Measurements from ENCODE around the gene SIGLEC5. TPM values are rescaled to one million over a fixed set of nuclear protein-coding genes. Genes with fewer than 3 reads are reported as not detected.
"Not testable (repeated sequence)": the region's sequence is repeated elsewhere in the genome, so short reads cannot be mapped to it uniquely, and the experiment has no call there.

Gene SIGLEC5
- total and polyA plus RNA-seq, 2 donors (not counting 3 experiments of a cell fraction or from before 2014, with no cell fraction given): not detected

DNA sequence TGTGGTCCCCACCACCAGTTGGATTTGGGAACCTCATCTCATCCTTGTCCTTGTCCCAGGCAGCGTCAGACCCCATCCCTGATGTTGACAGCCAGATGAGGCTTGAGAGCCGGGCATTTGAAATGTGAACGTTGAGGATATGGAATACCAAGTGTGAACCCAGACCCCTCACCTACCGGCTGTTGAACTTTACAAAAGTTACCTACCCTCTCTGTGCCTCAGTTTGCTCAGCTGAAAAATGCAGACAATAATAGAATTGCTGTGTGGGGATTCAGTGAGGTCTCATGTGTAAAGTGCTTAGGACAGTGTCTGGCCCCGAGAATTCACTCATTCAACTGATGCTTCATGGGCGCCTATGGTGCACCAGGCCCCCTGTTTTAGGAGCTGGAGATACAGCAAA is 17.1 kb upstream of the SIGLEC5 start:
- DNase-seq (ENCODE audit: low read depth, low spot score) (no peak), FAIRE-seq (no peak)
- Histone ChIP-seq H2AFZ (ENCODE audit: low read depth, low read length) (no peak overlapping the region), H3K4me2 (ENCODE audit: insufficient read depth, low read length) (no peak overlapping the region), H3K27me3 (ENCODE audit: control insufficient read depth in 2 of 2, insufficient read depth in 2 of 2, low read length in 2 of 2) (no peaks in the 10 kb centered on the region), H3K36me3 (ENCODE audit: control insufficient read depth in 2 of 2, extremely low read depth in 1 of 2, insufficient read depth in 2 of 2, low read length in 2 of 2) (no peaks in the 10 kb centered on the region), H3K4me3 (replicated peaks in 1 of 3; ENCODE audit: insufficient read depth in 1 of 3, low read depth in 1 of 3, low read length in 3 of 3) (no peak overlapping the region), H3K9me1 (replicated peaks; ENCODE audit: control insufficient read depth, extremely low read depth, insufficient read depth, low read length) (no peaks in the 10 kb centered on the region), H3K27ac (ENCODE audit: insufficient read depth, low read depth, low read length) (no peak overlapping the region), H3K9ac (replicated peaks; ENCODE audit: extremely low read depth, insufficient read depth, low read length) (no peak overlapping the region), H4K20me1 (replicated peaks; ENCODE audit: control insufficient read depth, extremely low read depth, insufficient read depth, low read length) (no peaks in the 10 kb centered on the region), H3K9me3 (replicated peaks; ENCODE audit: control insufficient read depth, insufficient read depth, low read length) (no peaks in the 10 kb centered on the region), H3K4me1 (ENCODE audit: control insufficient read depth, extremely low read depth, insufficient read depth, low read length) (no peaks in the 10 kb centered on the region), H3K79me2 (ENCODE audit: control insufficient read depth, insufficient read depth, low read length) (no peaks in the 10 kb centered on the region)
- ChIA-PET CTCF (interaction anchor here (1.1 to 2.5 kb wide), 2 partner anchors 10 kb away, joined by 3 to 16 read pairs; no protein-coding TSS in a partner anchor), POLR2A (no interaction called here)
- intact Hi-C loops (cut with micrococcal nuclease): no loop called here
- dilution Hi-C loops (cut with MboI; ENCODE audit: extremely low pct_ligation_motif_present, low sequenced_read_pairs): no loop called here
- no TSS peak for BruUV-seq (replicated peaks)
- TF ChIP-seq, protein P1, sequence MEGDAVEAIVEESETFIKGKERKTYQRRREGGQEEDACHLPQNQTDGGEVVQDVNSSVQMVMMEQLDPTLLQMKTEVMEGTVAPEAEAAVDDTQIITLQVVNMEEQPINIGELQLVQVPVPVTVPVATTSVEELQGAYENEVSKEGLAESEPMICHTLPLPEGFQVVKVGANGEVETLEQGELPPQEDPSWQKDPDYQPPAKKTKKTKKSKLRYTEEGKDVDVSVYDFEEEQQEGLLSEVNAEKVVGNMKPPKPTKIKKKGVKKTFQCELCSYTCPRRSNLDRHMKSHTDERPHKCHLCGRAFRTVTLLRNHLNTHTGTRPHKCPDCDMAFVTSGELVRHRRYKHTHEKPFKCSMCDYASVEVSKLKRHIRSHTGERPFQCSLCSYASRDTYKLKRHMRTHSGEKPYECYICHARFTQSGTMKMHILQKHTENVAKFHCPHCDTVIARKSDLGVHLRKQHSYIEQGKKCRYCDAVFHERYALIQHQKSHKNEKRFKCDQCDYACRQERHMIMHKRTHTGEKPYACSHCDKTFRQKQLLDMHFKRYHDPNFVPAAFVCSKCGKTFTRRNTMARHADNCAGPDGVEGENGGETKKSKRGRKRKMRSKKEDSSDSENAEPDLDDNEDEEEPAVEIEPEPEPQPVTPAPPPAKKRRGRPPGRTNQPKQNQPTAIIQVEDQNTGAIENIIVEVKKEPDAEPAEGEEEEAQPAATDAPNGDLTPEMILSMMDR (IDR thresholded peaks at IDR 0.05; ENCODE audit: extremely low read depth in 1 of 2, insufficient read depth in 1 of 2, low read depth in 1 of 2, low read length in 2 of 2): no peak
- no peak for TF ChIP-seq EZH2 (IDR thresholded peaks at IDR 0.05; ENCODE audit: borderline replicate concordance, low read depth, low read length, severe bottlenecking)
- TF ChIP-seq, protein P2, sequence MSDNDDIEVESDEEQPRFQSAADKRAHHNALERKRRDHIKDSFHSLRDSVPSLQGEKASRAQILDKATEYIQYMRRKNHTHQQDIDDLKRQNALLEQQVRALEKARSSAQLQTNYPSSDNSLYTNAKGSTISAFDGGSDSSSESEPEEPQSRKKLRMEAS (IDR thresholded peaks at IDR 0.05; ENCODE audit: insufficient read depth, insufficient read length): no peak
- TF ChIP-seq GATA2 (IDR thresholded peaks at IDR 0.05; ENCODE audit: insufficient read depth, insufficient read length, low read depth, low read length): no peak
- no peak for TF ChIP-seq JUN (IDR thresholded peaks at IDR 0.05; ENCODE audit: borderline replicate concordance, insufficient read depth, insufficient read length, low read depth)
- no peak for TF ChIP-seq MYC (IDR thresholded peaks at IDR 0.05; ENCODE audit: low read depth, low read length)
- TF ChIP-seq POLR2A (IDR thresholded peaks at IDR 0.05; ENCODE audit: low read depth, low read length): no peak
- TF ChIP-seq FOS (IDR thresholded peaks at IDR 0.05; ENCODE audit: borderline replicate concordance, insufficient read depth, low read length): no peak
- no peak for TF ChIP-seq POLR2AphosphoS5 (IDR thresholded peaks at IDR 0.05; ENCODE audit: insufficient read depth, low read depth, low read length)

DNA sequence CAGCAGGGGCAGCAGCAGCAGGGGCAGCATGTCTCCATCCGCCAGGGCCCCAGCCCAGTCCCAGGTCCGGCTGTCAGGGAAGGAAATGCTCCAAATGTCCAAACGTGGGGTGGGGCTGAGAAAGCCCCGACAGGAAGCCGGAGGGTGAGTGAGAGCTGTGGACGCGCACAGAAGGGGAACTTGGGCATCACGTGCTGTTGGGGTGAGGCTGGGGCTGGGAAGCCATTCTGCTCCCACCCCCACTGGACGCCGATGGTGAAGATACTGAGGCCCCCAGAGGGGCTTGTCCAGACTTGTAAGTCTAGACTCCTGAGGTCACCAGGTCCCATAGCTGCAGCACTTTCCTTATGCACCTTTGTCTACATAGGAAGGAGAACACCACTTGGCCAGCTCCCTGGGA is 16.5 kb upstream of the SIGLEC5 start, which contains the start of gene SIGLEC14:
TSS of gene SIGLEC14 (minus strand) at position 96 of the 400 bp plus-strand sequence. CDS start at position 30, 66 bp downstream.
- CTCF ChIA-PET: interaction anchor here (1.1 to 2.5 kb wide), 2 partner anchors 9 to 10 kb away, joined by 3 to 16 read pairs; no protein-coding TSS in a partner anchor
- intact Hi-C loops (cut with micrococcal nuclease); dilution Hi-C loops (cut with MboI; ENCODE audit: extremely low pct_ligation_motif_present, low sequenced_read_pairs): not testable (repeated sequence)

More for the DNA sequence above, 16.5 kb upstream of the SIGLEC5 start, which contains the start of gene SIGLEC14:
- H2AFZ ChIP-seq (ENCODE audit: low read depth, low read length); FAIRE-seq; POLR2A ChIA-PET; H4K20me1 ChIP-seq (replicated peaks; ENCODE audit: control insufficient read depth, extremely low read depth, insufficient read depth, low read length); DNase-seq (ENCODE audit: low read depth, low spot score); H3K9me1 ChIP-seq (replicated peaks; ENCODE audit: control insufficient read depth, extremely low read depth, insufficient read depth, low read length); H3K79me2 ChIP-seq (ENCODE audit: control insufficient read depth, insufficient read depth, low read length); H3K27ac ChIP-seq (ENCODE audit: insufficient read depth, low read depth, low read length); H3K9ac ChIP-seq (replicated peaks; ENCODE audit: extremely low read depth, insufficient read depth, low read length); H3K4me2 ChIP-seq (ENCODE audit: insufficient read depth, low read length); H3K4me3 ChIP-seq (replicated peaks in 1 of 3; ENCODE audit: insufficient read depth in 1 of 3, low read depth in 1 of 3, low read length in 3 of 3); H3K4me1 ChIP-seq (ENCODE audit: control insufficient read depth, extremely low read depth, insufficient read depth, low read length); H3K36me3 ChIP-seq (ENCODE audit: control insufficient read depth in 2 of 2, extremely low read depth in 1 of 2, insufficient read depth in 2 of 2, low read length in 2 of 2); H3K27me3 ChIP-seq (ENCODE audit: control insufficient read depth in 2 of 2, insufficient read depth in 2 of 2, low read length in 2 of 2); BruUV-seq (replicated peaks); H3K9me3 ChIP-seq (replicated peaks; ENCODE audit: control insufficient read depth, insufficient read depth, low read length): not testable (repeated sequence)
